Gastroesophageal sphincter (tissue), 3 donors: ENCODE measurements around the gene PITPNB.

ENCODE experiments used
- CTCF ChIP-seq, 4 experiments: fragments of 200-600 bp in 2 of 4; fragments of 450-650 bp in 2 of 4; sonication (generic) in 1 of 4; IDR thresholded peaks; one replicate each; pipeline ENCODE4 v1.5.1; 2017 to 2019; ENCODE audit warnings: antibody characterized with exemption in 4 of 4, mild to moderate bottlenecking in 2 of 4, moderate library complexity in 2 of 4
- POLR2A ChIP-seq, 2 donors: fragments of 450-650 bp; IDR thresholded peaks; one replicate each; pipeline ENCODE4 v1.6.1; 2017; ENCODE audit warnings: antibody characterized with exemption in 2 of 2, mild to moderate bottlenecking in 2 of 2, moderate library complexity in 1 of 2
- POLR2AphosphoS5 ChIP-seq: sonication (generic); formaldehyde crosslinking; IDR thresholded peaks from one replicate; pipeline ENCODE4 v1.6.1; 2017; ENCODE audit warnings: antibody characterized with exemption

DNA sequence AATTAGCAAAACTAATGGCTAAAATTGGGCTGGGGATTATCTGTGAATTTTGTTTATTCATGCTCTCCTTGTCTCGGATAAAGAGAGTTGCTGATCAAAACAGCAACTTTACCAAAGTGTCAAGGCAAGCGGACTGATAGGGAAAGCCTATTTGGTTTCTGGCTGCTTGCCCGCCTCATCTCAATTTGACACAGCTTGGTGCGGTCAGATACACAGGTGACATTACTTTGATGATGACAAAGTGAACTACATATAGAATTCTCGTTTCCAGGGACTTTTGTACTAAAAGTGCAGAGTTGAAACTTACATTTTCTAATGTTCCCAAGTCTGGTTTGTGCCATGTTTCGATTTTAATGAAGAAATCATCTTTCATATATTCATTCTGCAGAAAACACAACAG lies 22.8 kb downstream of the PITPNB start:
- TF ChIP-seq CTCF (IDR thresholded peaks at IDR 0.05) (no peak), POLR2A (IDR thresholded peaks at IDR 0.05) (no peak), POLR2AphosphoS5 (no peak)
